Heart right ventricle (tissue), 16 donors: ENCODE measurements around the gene TEAD1. TPM values are rescaled to one million over a fixed set of nuclear protein-coding genes. Genes with fewer than 3 reads are reported as not detected.

Source experiments
- ATAC-seq, 8 donors: fragments of 200-7000 bp; cut with Tn5 transposase; one replicate each; pipeline ENCODE4 v1.9.1; 2020; ENCODE audit warnings: mild to moderate bottlenecking in 8 of 8, moderate library complexity in 8 of 8, moderate number of reproducible peaks in 1 of 8
- DNase-seq, 2 donors: peaks; one replicate each; pipeline ENCODE4 v3.0.0-alpha.2; 2020
- H3K27ac ChIP-seq, 10 donors: fragments of 200-600 bp; sonication (generic) in 2 of 10; one replicate each; pipeline versions ENCODE4 v1.5.0 to v1.8.0; 2020 to 2022; ENCODE audit warnings: mild to moderate bottlenecking in 3 of 10
- H3K27me3 ChIP-seq, 7 donors: fragments of 200-600 bp; one replicate each; pipeline ENCODE4 v1.8.0; 2021 to 2022; ENCODE audit warnings: mild to moderate bottlenecking in 2 of 7
- H3K36me3 ChIP-seq, 9 donors: fragments of 200-600 bp; sonication (generic) in 1 of 9; one replicate each; pipeline versions ENCODE4 v1.5.0 to v1.8.0; 2020 to 2022; ENCODE audit warnings: mild to moderate bottlenecking in 2 of 9
- H3K4me1 ChIP-seq, 9 donors: fragments of 200-600 bp; sonication (generic) in 1 of 9; one replicate each; pipeline versions ENCODE4 v1.5.0 to v1.8.0; 2020 to 2022; ENCODE audit warnings: mild to moderate bottlenecking in 4 of 9
- H3K4me3 ChIP-seq, 10 donors: fragments of 200-600 bp; sonication (generic) in 2 of 10; one replicate each; pipeline versions ENCODE4 v1.5.0 to v1.8.0; 2020 to 2022; ENCODE audit warnings: mild to moderate bottlenecking in 7 of 10, moderate library complexity in 2 of 10
- H3K9me3 ChIP-seq, 11 donors: fragments of 200-600 bp in 10 of 11; sonication (generic) in 2 of 11; one replicate each; pipeline versions ENCODE4 v1.5.0 to v1.8.0; 2013 to 2022; ENCODE audit warnings: mild to moderate bottlenecking in 2 of 11, control low read depth in 1 of 11, moderate library complexity in 1 of 11
- WGBS, 2 donors: extraction: QIAGEN DNeasy Blood & Tissue Kit; methylation state at CpG; one replicate each; pipeline ENCODE4 v1.1.7; 2013; ENCODE audit warnings: inconsistent platforms in 1 of 2; 5-methylcytosine and 5-hydroxymethylcytosine counted together
- intact Hi-C, 10 donors: fragments of 100-400 bp; cut with DNase I; formaldehyde crosslinking; loops; one replicate each; pipeline versions ENCODE4 v1.11.1 to v1.14.2; 2022
- polyA plus RNA-seq, 2 donors: library from polyadenylated mRNA; stranded (reverse); fragments of 200-250 nt; gene quantifications; one replicate each; pipeline ENCODE4 v1.2.3, GENCODE V29; 2013
- total RNA-seq, 10 donors: library from RNA; stranded (reverse); fragmentation: NEBNext Ultra II Directional in 3 of 10; extraction: Animal tissue kit (Norgen Biotek cat#: 25700) in 3 of 10; gene quantifications; one replicate each; pipeline versions ENCODE4 v1.2.1 to v1.2.4, GENCODE V29; 2021 to 2023
- TF ChIP-seq, protein P1 (sequence below), 9 donors: fragments of 200-600 bp; sonication (generic) in 2 of 9; IDR thresholded peaks; one replicate each; pipeline versions ENCODE4 v1.5.0 to v1.8.0; 2021 to 2022; ENCODE audit warnings: antibody characterized with exemption in 9 of 9, mild to moderate bottlenecking in 5 of 9, moderate library complexity in 1 of 9
- donor health status: Arrhythmogenic right ventricular cardiomyopathy.
- donor health status: ischemic (EF 13 %, LVEDD 7.1; RV severe dilation, severe dysfunction).
- donor health status: healthy with polysubstance abuse.
- donor health status: DM: no; HTN: yes; CAD: no.
- donor health status: DM: no; HTN: no; CAD: no.
- donor health status: ischemic (EF 25% LVEDD 6.9; RV normal size, moderate dysfunction).
- donor health status: ischemic (EF 25% LVEDD 5.7; RV mildly dilated, moderate dysfunction).
- donor health status: healthy.
- donor health status: DM: yes; HTN: yes; CAD: no.
- donor health status: Ischemic cardiomyopathy.
- donor health status: ischemic (EF 35%, LVEDD 5.7; RV mildly dilated, moderate dysfunction).
- donor health status: nonischemic (EF 11% LVEDD 7.7; RV severe dilation, severe dysfunction).
- donor health status: DM: yes; HTN: yes; CAD: no.
- donor health status: PGD.
- donor health status: ischemic (EF 29% LVEDD 5.4; RV normal size, mild dysfunction).
- donor health status: nonischemic (EF 23%, LVEDD 6.1; RV moderate dilation, normal function).

TEAD1 gene
- total and polyA plus RNA-seq, 12 donors: 12.7 to 138 (median 116) TPM

DNA sequence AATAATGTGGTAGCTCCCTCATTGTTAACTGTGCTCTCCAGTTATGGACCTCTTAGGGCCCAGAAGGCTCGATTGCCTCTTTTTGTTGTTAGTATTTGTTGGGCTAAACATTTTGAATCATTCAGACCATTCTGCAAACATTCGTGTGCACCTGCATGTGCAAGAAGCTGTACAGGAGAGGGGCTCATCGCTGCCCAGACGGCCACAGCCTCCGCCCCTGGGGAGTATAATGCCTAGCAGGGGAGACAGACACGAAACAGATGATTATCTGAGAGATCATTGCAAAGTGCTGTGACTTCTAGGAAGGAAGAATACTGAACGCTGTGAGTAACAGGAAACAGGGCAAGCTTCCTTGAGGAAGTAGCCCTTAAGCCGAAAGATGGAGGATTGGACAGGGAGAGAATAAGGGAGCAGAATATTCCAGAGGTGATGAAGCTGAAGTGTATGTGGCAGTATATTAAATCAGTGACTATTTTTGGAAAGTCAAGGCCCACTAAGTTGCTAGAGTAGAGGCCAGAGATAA is 211.6 kb downstream of the TEAD1 start:
- H3K27ac ChIP-seq: peak overlapping the region in 1 of 10 donors; percentile 10
- no peak for ATAC-seq
- WGBS, 2 donors: 61 to 67% methylated on average over 8 of the region's 8 CpGs
- DNase-seq: no peak
- H3K9me3 ChIP-seq: no peaks in the 10 kb centered on the region
- intact Hi-C loops: loop anchor here in 8 of 10 donors (5.0 to 10.0 kb wide), 10 partner anchors 58 to 473 kb away; partner anchors contain the start of gene TEAD1 (in 3 of the 8)
- H3K27me3 ChIP-seq: no peaks in the 10 kb centered on the region
- no peak overlapping the region for H3K4me3 ChIP-seq
- H3K4me1 ChIP-seq: peaks cover 7 to 34% (median 22%) of the 10 kb centered on the region in 9 donors
- H3K36me3 ChIP-seq: peaks cover 0 to 50% (median 10%) of the 10 kb centered on the region in 9 donors
- TF ChIP-seq, protein P1, sequence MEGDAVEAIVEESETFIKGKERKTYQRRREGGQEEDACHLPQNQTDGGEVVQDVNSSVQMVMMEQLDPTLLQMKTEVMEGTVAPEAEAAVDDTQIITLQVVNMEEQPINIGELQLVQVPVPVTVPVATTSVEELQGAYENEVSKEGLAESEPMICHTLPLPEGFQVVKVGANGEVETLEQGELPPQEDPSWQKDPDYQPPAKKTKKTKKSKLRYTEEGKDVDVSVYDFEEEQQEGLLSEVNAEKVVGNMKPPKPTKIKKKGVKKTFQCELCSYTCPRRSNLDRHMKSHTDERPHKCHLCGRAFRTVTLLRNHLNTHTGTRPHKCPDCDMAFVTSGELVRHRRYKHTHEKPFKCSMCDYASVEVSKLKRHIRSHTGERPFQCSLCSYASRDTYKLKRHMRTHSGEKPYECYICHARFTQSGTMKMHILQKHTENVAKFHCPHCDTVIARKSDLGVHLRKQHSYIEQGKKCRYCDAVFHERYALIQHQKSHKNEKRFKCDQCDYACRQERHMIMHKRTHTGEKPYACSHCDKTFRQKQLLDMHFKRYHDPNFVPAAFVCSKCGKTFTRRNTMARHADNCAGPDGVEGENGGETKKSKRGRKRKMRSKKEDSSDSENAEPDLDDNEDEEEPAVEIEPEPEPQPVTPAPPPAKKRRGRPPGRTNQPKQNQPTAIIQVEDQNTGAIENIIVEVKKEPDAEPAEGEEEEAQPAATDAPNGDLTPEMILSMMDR (IDR thresholded peaks at IDR 0.05): no peak

- Histone ChIP-seq H3K27me3 (no peaks in the 10 kb centered on the region), H3K4me3 (no peak overlapping the region), H3K4me1 (peaks cover 7 to 38% (median 22%) of the 10 kb centered on the region in 9 donors), H3K9me3 (no peaks in the 10 kb centered on the region), H3K27ac (no peak overlapping the region), H3K36me3 (peaks cover 0 to 43% (median 10%) of the 10 kb centered on the region in 9 donors)
- ATAC-seq (no peak), DNase-seq (no peak)
- TF ChIP-seq, protein P1 (IDR thresholded peaks at IDR 0.05): no peak
- intact Hi-C loops: loop anchor here in 8 of 10 donors (5.0 to 10.0 kb wide), 10 partner anchors 59 to 474 kb away; partner anchors contain the start of gene TEAD1 (in 3 of the 8)
Observed at GRCh38 chr11:12886508-12886907, 212.3 kb downstream of the TEAD1 start.

GRCh38 chr11:12888525-12889158 is 214.4 kb downstream of the TEAD1 start:
- Histone ChIP-seq H3K27ac (peak overlapping the region in 9 of 10 donors; percentile 48 to 83 (median 65)), H3K4me3 (no peak overlapping the region), H3K36me3 (peaks cover 0 to 29% (median 0%) of the 10 kb centered on the region in 9 donors), H3K9me3 (no peaks in the 10 kb centered on the region), H3K27me3 (no peaks in the 10 kb centered on the region), H3K4me1 (peaks cover 10 to 50% (median 30%) of the 10 kb centered on the region in 9 donors)
- TF ChIP-seq, protein P1 (IDR thresholded peaks at IDR 0.05): peak; percentile 63 to 87 (median 76)
- 11 to 15% methylated on average over 6 of the region's 6 CpGs for WGBS, 2 donors
- intact Hi-C loops: loop anchor here in 9 of 10 donors (1.0 to 10.0 kb wide), 14 partner anchors 61 to 558 kb away; partner anchors contain the start of gene TEAD1 (in 7 of the 9)
- DNase-seq: peak; percentile 85 to 90
- peak; percentile 75 to 91 (median 84) for ATAC-seq

DNA sequence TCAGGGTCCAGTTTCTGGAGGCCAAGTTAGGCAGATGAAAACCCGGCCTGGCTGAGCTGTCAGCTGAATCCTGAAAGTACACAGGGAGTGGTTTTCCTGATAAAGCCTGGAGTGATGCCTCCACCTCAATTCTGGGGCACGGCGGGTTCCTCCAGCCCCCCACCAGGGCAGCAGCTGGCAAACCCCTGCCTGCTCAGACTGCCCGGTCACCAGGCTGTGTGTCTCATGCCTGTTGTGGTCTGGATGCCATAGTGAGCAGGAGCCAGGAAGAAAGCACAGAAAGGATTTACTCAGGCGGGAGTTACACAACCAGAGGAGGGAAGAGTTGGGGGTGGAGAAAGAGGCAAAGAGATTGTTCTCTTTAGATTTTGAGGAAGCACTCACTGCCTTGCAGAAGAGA is 215.0 kb downstream of the TEAD1 start:
- no peak overlapping the region for H3K4me3 ChIP-seq
- intact Hi-C loops: loop anchor here in 9 of 10 donors (2.0 to 10.0 kb wide), 13 partner anchors 62 to 558 kb away; partner anchors contain the start of gene TEAD1 (in 6 of the 9)
- peak; percentile 28 to 38 for DNase-seq
- TF ChIP-seq, protein P1 (IDR thresholded peaks at IDR 0.05): no peak
- H3K36me3 ChIP-seq: peaks cover 0 to 27% (median 0%) of the 10 kb centered on the region in 9 donors
- peak; percentile 51 to 78 (median 58) for ATAC-seq
- H3K27ac ChIP-seq: peak overlapping the region; percentile 20 to 83 (median 64)
- H3K9me3 ChIP-seq: no peaks in the 10 kb centered on the region
- 27 to 43% methylated on average over 5 of the region's 5 CpGs for WGBS, 2 donors
- H3K4me1 ChIP-seq: peaks cover 13 to 54% (median 33%) of the 10 kb centered on the region in 9 donors
- H3K27me3 ChIP-seq: no peaks in the 10 kb centered on the region
